ENCODE measurements around the gene NOP16.

- no peak for TF ChIP-seq FOSL2 (IDR thresholded peaks at IDR 0.05)
- no peak for TF ChIP-seq FOSL2 (CRISPR knock-in tag; IDR thresholded peaks at IDR 0.05)
- TF ChIP-seq CTCF (IDR thresholded peaks at IDR 0.05) = no peak
- no peak for TF ChIP-seq ZC3H11A (IDR thresholded peaks at IDR 0.05)
- TF ChIP-seq KDM5A (IDR thresholded peaks at IDR 0.05) = no peak
- TF ChIP-seq REST (IDR thresholded peaks at IDR 0.05) = no peak
- no peak for TF ChIP-seq POLR2A (IDR thresholded peaks at IDR 0.05; ENCODE audit: low read length)
- no peak for TF ChIP-seq EP300 (IDR thresholded peaks at IDR 0.05)
- no peak for TF ChIP-seq NFE2L2 (conservative IDR thresholded peaks at IDR 0.05; ENCODE audit: low read length)
- no peak for TF ChIP-seq CEBPB (IDR thresholded peaks at IDR 0.05)
- no peak for TF ChIP-seq BHLHE40 (IDR thresholded peaks at IDR 0.05; ENCODE audit: low read depth, low read length)
These were observed 32.7 kb upstream of the NOP16 start for GRCh38 chr5:176420972-176421544.
